Measurements from ENCODE around the gene EIF1B.

- TF ChIP-seq POLR2AphosphoS5 (IDR thresholded peaks at IDR 0.05; ENCODE audit: low read depth, low read length) (no peak), CTCF (IDR thresholded peaks at IDR 0.05) (no peak)
Observed at GRCh38 chr3:40291471-40291870, 18.0 kb upstream of the EIF1B start.
